Measurements from ENCODE around the gene RESP18. TPM values are rescaled to one million over a fixed set of nuclear protein-coding genes. Genes with fewer than 3 reads are reported as not detected.
A peak's percentile ranks its signal among the peaks of the same experiment; 100 is the strongest.
"Not testable (repeated sequence)": the region's sequence is repeated elsewhere in the genome, so short reads cannot be mapped to it uniquely, and the experiment has no call there.

RESP18 gene
- total RNA-seq, 2 experiments from 2014 or later = not detected

- Mint-ChIP-seq H3K4me3 (no peak overlapping the region), H3K9me3 (no peaks in the 10 kb centered on the region), H3K27ac (no peak overlapping the region), H3K36me3 (ENCODE audit: low read depth) (no peaks in the 10 kb centered on the region), H3K27me3 (peaks cover 30% of the 10 kb centered on the region), H3K4me1 (no peaks in the 10 kb centered on the region)
- ChIA-PET POLR2A (no interaction called here), CTCF (interaction anchor here (0.5 kb wide), 1 partner anchor 719 kb away, joined by 3 read pairs; no protein-coding TSS in a partner anchor)
- no peak for DNase-seq
Measured at GRCh38 chr2:219350710-219351221, 18.2 kb upstream of the RESP18 start.

- no peaks in the 10 kb centered on the region for H3K9me3 Mint-ChIP-seq
- H3K36me3 Mint-ChIP-seq (ENCODE audit: low read depth) = no peaks in the 10 kb centered on the region
- H3K27me3 Mint-ChIP-seq = peaks cover 32% of the 10 kb centered on the region
- ChIA-PET POLR2A (no interaction called here), CTCF (interaction anchor here (0.5 kb wide), 1 partner anchor 718 kb away, joined by 3 read pairs; no protein-coding TSS in a partner anchor)
- no peaks in the 10 kb centered on the region for H3K4me1 Mint-ChIP-seq
- no peak overlapping the region for H3K4me3 Mint-ChIP-seq
- DNase-seq = no peak
- no peak overlapping the region for H3K27ac Mint-ChIP-seq
Measured at GRCh38 chr2:219350215-219350614, 17.7 kb upstream of the RESP18 start.

DNA sequence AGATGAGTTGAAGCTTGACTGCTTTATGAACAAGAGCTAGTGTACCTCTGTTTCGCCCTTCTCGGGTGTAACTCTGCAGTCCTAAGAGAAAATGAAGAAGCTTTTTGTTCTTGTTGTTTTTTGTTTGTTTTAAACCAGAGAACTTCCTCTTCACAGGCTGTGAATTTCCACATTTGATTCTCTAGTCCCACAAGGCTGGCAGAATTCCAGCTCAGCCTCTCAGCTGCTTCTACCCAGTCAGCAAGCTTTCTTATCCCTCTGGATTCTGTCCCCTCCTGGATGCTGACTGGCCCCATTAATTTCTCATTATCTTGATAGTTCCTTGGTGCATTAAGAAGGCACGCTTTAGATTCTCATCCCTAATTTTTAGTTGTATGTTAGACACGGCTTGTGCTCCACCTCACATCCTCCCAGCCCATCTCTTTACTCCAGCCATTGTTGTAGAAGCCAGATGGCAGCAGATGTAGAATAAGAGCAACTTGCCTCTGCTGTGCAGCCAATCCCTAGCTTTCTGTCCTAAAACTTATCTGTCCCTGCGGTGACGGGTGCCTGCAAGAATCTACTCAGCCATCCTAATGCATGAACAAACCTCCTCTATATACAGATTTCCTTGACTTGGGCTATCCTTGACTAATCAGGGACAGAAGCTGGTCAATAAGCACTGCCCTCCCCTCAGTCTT lies 12.3 kb upstream of the RESP18 start:
- Mint-ChIP-seq H3K27me3 (peaks cover 25% of the 10 kb centered on the region), H3K27ac (no peak overlapping the region), H3K4me3 (no peak overlapping the region), H3K9me3 (no peaks in the 10 kb centered on the region), H3K4me1 (no peaks in the 10 kb centered on the region), H3K36me3 (ENCODE audit: low read depth) (no peaks in the 10 kb centered on the region)
- ChIA-PET CTCF (interaction anchor here (1.3 kb wide), 1 partner anchor 9 kb away, joined by 3 read pairs; no protein-coding TSS in a partner anchor), POLR2A (no interaction called here)
- DNase-seq = no peak

GRCh38 chr2:219335373-219335786 lies 2.8 kb upstream of the RESP18 start:
- Mint-ChIP-seq H3K9me3 (no peaks in the 10 kb centered on the region), H3K36me3 (ENCODE audit: low read depth) (no peaks in the 10 kb centered on the region), H3K4me1 (no peaks in the 10 kb centered on the region), H3K4me3 (no peak overlapping the region), H3K27me3 (peaks cover 50% of the 10 kb centered on the region), H3K27ac (no peak overlapping the region)
- ChIA-PET POLR2A (no interaction called here), CTCF (interaction anchor here (1.1 kb wide), 1 partner anchor 9 kb away, joined by 3 read pairs; no protein-coding TSS in a partner anchor)
- DNase-seq = no peak

- Mint-ChIP-seq H3K27ac (no peak overlapping the region), H3K27me3 (peaks cover 43% of the 10 kb centered on the region), H3K9me3 (no peaks in the 10 kb centered on the region), H3K4me1 (no peaks in the 10 kb centered on the region), H3K4me3 (no peak overlapping the region), H3K36me3 (ENCODE audit: low read depth) (no peaks in the 10 kb centered on the region)
- ChIA-PET CTCF (no interaction called here), POLR2A (no interaction called here)
- no peak for DNase-seq
Measured at GRCh38 chr2:219334076-219334475, 1.5 kb upstream of the RESP18 start.

DNA sequence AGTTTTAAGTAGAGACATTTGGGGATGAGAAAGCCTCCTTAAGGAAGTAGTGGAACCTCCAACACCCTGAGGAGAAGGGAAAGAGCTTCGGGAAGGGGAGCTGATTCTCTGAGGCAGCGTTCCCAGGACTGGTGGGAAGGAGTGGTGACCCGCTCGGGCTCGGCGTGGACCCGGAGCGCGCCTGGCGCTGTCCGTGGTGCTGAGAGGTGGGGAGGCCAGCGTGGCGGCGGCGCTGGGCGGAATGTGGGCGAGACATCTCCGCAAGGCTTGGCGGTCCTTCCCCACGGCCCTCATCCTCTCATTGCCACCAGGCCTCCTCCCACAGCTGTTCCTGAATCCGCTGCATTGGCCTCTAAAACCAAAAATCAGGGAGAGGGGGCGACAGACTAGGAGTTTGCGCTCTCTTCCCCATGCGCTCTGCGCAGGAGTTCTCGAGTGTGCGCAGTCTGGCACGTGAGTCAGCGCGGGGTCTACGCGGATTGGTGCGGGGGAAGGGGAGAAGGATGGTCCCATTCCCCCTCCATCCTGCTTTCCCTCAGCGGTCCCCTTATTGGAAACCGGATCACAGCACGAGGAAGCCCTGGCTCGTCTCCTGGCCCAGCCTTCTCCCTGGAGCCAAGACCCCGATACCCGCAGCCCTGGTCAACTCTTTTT lies 857 bp downstream of the RESP18 start:
- Mint-ChIP-seq H3K4me1 (no peaks in the 10 kb centered on the region), H3K27me3 (peaks cover 39% of the 10 kb centered on the region), H3K36me3 (ENCODE audit: low read depth) (no peaks in the 10 kb centered on the region), H3K4me3 (no peak overlapping the region), H3K9me3 (no peaks in the 10 kb centered on the region), H3K27ac (no peak overlapping the region)
- CTCF ChIA-PET = no interaction called here
- POLR2A ChIA-PET = no interaction called here
- DNase-seq = peak; percentile 29

DNA sequence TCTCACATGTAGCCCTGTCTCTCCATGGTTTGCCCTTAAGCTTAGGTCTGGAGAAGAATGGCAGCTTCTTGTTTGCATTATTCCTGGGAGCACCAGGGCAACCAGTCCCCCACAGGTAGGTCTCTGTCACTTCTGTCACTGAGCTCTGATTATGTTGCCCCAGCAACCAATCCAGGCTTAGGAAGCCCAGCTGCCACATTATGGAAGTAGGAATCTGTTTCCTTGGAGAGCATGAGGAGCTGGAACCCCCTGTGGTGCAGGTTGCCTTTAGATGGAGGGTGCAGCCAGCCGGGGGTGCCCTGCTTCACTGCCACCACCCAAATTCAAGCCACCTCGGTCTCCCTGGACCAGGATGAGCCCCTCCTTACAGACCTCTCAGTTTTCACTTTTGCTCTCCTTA lies 4.8 kb downstream of the RESP18 start:
- no peaks in the 10 kb centered on the region for H3K9me3 Mint-ChIP-seq
- no peaks in the 10 kb centered on the region for H3K4me1 Mint-ChIP-seq
- H3K27ac Mint-ChIP-seq = no peak overlapping the region
- ChIA-PET POLR2A (no interaction called here), CTCF (no interaction called here)
- DNase-seq = no peak
- H3K27me3 Mint-ChIP-seq = peaks cover 32% of the 10 kb centered on the region
- no peaks in the 10 kb centered on the region for H3K36me3 Mint-ChIP-seq (ENCODE audit: low read depth)
- H3K4me3 Mint-ChIP-seq = no peak overlapping the region

GRCh38 chr2:219325657-219326315 lies 6.8 kb downstream of the RESP18 start:
- Mint-ChIP-seq H3K4me3 (no peak overlapping the region), H3K9me3 (no peaks in the 10 kb centered on the region), H3K27me3 (peaks cover 28% of the 10 kb centered on the region), H3K36me3 (ENCODE audit: low read depth) (no peaks in the 10 kb centered on the region), H3K27ac (no peak overlapping the region), H3K4me1 (peaks cover 5% of the 10 kb centered on the region)
- DNase-seq = no peak
- POLR2A ChIA-PET = no interaction called here
- CTCF ChIA-PET = no interaction called here

DNA sequence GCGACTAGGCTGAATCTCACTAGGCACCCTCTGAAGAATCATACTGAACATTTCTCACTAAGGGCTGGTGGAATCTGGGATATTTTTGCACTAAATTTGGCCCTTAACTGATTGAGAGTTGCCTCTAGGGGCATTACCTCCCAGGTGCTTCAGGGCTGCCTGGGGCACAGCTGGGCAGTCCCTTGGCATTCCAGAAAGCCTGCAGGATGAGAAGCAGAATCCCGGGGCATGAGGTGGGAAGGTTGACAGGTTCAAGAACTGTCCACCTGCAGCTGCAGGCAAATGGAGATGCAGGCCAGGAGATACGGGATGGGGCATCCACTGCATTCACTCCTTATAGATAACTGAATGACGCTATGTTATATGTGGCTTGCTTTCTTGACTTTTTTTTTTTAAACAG lies 7.4 kb downstream of the RESP18 start:
- ChIA-PET POLR2A (no interaction called here), CTCF (no interaction called here)
- Mint-ChIP-seq H3K27ac (no peak overlapping the region), H3K27me3 (peaks cover 26% of the 10 kb centered on the region), H3K36me3 (ENCODE audit: low read depth) (no peaks in the 10 kb centered on the region), H3K4me3 (no peak overlapping the region), H3K9me3 (no peaks in the 10 kb centered on the region), H3K4me1 (peaks cover 6% of the 10 kb centered on the region)
- DNase-seq = no peak

GRCh38 chr2:219323434-219323833 lies 9.1 kb downstream of the RESP18 start:
- no peak overlapping the region for H3K27ac Mint-ChIP-seq
- ChIA-PET POLR2A (no interaction called here), CTCF (no interaction called here)
- H3K27me3 Mint-ChIP-seq = peaks cover 21% of the 10 kb centered on the region
- peaks cover 6% of the 10 kb centered on the region for H3K4me1 Mint-ChIP-seq
- no peak for DNase-seq
- H3K36me3 Mint-ChIP-seq (ENCODE audit: low read depth) = no peaks in the 10 kb centered on the region
- no peaks in the 10 kb centered on the region for H3K9me3 Mint-ChIP-seq
- H3K4me3 Mint-ChIP-seq = no peak overlapping the region

- H3K36me3 Mint-ChIP-seq (ENCODE audit: low read depth) = no peaks in the 10 kb centered on the region
- no peak overlapping the region for H3K4me3 Mint-ChIP-seq
- ChIA-PET POLR2A (no interaction called here), CTCF (interaction anchor here (0.7 to 3.0 kb wide), 4 partner anchors 12 to 235 kb away, joined by 3 to 8 read pairs (median 4); no protein-coding TSS in a partner anchor)
- peaks cover 12% of the 10 kb centered on the region for H3K27me3 Mint-ChIP-seq
- H3K9me3 Mint-ChIP-seq = no peaks in the 10 kb centered on the region
- DNase-seq = no peak
- H3K4me1 Mint-ChIP-seq = no peaks in the 10 kb centered on the region
- H3K27ac Mint-ChIP-seq = no peak overlapping the region
Measured at GRCh38 chr2:219314804-219315468, 17.6 kb downstream of the RESP18 start.

- POLR2A ChIA-PET = not testable (repeated sequence)
Measured at GRCh38 chr2:219312683-219313263, 19.8 kb downstream of the RESP18 start.

More at GRCh38 chr2:219312683-219313263, 19.8 kb downstream of the RESP18 start:
- peaks cover 29% of the 10 kb centered on the region for H3K27me3 Mint-ChIP-seq
- not testable (repeated sequence) for H3K27ac Mint-ChIP-seq; DNase-seq; H3K4me3 Mint-ChIP-seq; H3K4me1 Mint-ChIP-seq; H3K36me3 Mint-ChIP-seq (ENCODE audit: low read depth); H3K9me3 Mint-ChIP-seq
- CTCF ChIA-PET = interaction anchor here (3.0 kb wide), 1 partner anchor 18 kb away, joined by 8 read pairs; no protein-coding TSS in a partner anchor

Measured in activated CD4-positive, alpha-beta memory T cell treated with anti-CD3 and anti-CD28 coated beads, Interleukin-2, amount 10 ng/mL, durations not matched to agents 7 days and 5 days (primary cell).